ENCODE results near the gene LRRC25.

DNA sequence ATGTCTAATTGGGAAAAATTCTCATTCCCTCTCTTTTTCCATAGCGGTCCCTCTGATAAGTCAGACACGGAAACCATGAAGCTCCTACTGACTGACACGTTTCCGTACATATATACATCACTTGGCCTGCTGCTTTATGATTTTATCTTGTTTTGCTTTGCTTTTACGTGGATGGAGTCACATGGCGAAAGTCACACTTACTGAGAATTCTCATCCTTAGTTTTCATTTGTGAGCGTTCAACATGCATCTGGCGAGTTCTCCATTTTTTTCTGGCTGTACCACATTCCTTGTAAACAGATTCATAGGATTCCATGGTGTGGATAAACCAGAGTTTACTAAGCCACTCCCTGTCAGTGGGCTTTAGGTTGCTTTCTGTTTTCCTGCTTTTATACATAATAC lies 35.8 kb downstream of the LRRC25 start:
- TF ChIP-seq POLR2AphosphoS5 (IDR thresholded peaks at IDR 0.05; ENCODE audit: borderline replicate concordance, low read depth, low read length) (no peak), EZH2 (IDR thresholded peaks at IDR 0.05) (no peak)

All from SK-N-MC (cell line).